ENCODE results near the gene EBLN2. TPM values are rescaled to one million over a fixed set of nuclear protein-coding genes. Genes with fewer than 3 reads are reported as not detected.
"Not testable (repeated sequence)": the region's sequence is repeated elsewhere in the genome, so short reads cannot be mapped to it uniquely, and the experiment has no call there.

The EBLN2 gene
- total and polyA plus RNA-seq, 2 experiments from 2014 or later: 4.8 to 5.1 TPM

DNA sequence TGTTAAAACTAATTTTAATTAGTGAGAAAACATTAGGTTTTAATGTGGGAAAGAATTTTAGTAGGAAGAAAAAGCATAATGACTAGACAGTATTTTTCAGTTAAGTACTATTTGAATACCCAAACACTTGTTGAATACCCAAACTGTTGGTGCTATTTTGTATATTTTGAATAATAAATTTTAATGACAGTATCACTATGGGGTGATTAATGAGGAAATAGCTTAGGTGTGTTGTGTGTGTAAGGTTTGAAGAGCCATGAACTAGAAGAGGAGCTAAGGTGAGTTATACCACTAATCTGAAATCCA lies 4.7 kb upstream of the EBLN2 start:
- no peaks in the 10 kb centered on the region for H3K36me3 ChIP-seq

DNA sequence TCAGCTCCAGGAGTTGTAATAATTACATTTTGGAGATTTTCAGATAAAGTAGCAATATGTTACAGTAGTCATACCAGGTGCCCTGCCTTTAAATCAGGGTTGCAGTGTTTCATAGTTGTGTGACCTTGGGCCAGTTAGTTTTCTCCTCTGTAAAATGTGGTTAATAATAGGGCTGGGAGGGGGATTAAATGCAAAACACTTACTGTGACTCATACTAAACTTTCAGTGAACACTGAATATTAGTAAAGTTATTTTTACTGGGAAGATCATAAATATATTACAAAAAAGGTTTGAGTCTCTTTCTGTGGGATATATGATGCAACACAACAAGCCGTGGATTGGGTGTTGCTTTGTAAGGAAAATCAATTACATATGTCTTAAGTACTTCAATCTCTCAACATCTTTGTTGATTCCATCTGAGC lies 1.1 kb upstream of the EBLN2 start:
- no peak for DNase-seq (ENCODE audit: low read depth in 1 of 2, low spot score in 1 of 2)
- H3K27ac ChIP-seq: no peak overlapping the region

More for the DNA sequence above, 4.7 kb upstream of the EBLN2 start:
- TF ChIP-seq, protein P1, sequence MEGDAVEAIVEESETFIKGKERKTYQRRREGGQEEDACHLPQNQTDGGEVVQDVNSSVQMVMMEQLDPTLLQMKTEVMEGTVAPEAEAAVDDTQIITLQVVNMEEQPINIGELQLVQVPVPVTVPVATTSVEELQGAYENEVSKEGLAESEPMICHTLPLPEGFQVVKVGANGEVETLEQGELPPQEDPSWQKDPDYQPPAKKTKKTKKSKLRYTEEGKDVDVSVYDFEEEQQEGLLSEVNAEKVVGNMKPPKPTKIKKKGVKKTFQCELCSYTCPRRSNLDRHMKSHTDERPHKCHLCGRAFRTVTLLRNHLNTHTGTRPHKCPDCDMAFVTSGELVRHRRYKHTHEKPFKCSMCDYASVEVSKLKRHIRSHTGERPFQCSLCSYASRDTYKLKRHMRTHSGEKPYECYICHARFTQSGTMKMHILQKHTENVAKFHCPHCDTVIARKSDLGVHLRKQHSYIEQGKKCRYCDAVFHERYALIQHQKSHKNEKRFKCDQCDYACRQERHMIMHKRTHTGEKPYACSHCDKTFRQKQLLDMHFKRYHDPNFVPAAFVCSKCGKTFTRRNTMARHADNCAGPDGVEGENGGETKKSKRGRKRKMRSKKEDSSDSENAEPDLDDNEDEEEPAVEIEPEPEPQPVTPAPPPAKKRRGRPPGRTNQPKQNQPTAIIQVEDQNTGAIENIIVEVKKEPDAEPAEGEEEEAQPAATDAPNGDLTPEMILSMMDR (IDR thresholded peaks at IDR 0.05; ENCODE audit: low read depth, low read length): no peak
- Histone ChIP-seq H3K4me3 (no peak overlapping the region), H3K27me3 (no peaks in the 10 kb centered on the region), H3K27ac (peak overlapping the region; percentile 4), H3K4me1 (ENCODE audit: low read depth) (peaks cover 11% of the 10 kb centered on the region), H3K9me3 (ENCODE audit: low read depth) (no peaks in the 10 kb centered on the region)
- no peak for DNase-seq (ENCODE audit: low read depth in 1 of 2, low spot score in 1 of 2)

DNA sequence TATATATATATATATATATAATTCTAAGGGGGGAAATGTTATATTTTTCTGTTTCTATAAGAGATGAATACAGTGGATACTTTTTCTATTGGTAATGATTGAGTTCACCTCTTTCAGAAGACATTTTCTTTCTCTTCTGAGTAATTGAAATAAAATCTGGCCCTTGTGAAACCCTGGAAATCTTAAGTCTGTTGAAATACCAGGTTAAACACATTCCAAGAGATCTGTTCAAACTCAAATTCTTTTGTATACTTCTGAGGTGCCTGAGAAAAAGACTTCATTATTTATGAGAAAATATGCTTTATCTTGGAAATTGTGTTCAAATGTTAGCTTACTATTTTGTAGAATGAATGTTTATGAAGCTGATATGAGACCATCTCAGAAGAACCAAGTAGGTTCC lies 4.8 kb downstream of the EBLN2 start:
- H3K27me3 ChIP-seq; H3K9me3 ChIP-seq (ENCODE audit: low read depth); H3K27ac ChIP-seq; H3K4me1 ChIP-seq (ENCODE audit: low read depth); H3K4me3 ChIP-seq: not testable (repeated sequence)
- H3K36me3 ChIP-seq: peaks cover 41% of the 10 kb centered on the region
- DNase-seq (ENCODE audit: low read depth in 1 of 2, low spot score in 1 of 2): peak in 1 of 2 donors; percentile 44

More for the DNA sequence above, 1.1 kb upstream of the EBLN2 start:
- TF ChIP-seq, protein P1 (IDR thresholded peaks at IDR 0.05; ENCODE audit: low read depth, low read length): no peak
- Histone ChIP-seq H3K27me3 (no peaks in the 10 kb centered on the region), H3K36me3 (peaks cover 25% of the 10 kb centered on the region), H3K9me3 (ENCODE audit: low read depth) (no peaks in the 10 kb centered on the region), H3K4me1 (ENCODE audit: low read depth) (peaks cover 14% of the 10 kb centered on the region), H3K4me3 (no peak overlapping the region)

DNA sequence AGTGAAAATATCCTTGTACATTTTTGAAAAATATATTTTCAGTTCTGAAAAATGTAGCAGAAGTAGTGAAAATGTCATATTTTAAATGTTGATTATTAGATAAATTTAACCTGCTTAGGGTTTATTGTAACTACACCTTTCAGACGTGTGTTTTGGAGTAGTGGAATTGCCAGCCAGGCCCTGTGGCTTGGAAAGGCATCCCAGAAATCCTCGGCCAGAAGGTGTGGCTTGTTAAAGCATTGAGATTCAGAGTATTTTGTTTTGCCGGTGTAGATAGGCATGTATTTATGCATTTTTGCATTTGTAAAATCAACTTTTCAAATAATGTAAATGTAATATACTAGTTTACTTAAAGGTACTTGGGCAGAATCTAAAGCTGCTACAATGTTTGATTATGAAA lies 7.0 kb downstream of the EBLN2 start:
- Histone ChIP-seq H3K9me3 (ENCODE audit: low read depth) (no peaks in the 10 kb centered on the region), H3K27me3 (no peaks in the 10 kb centered on the region), H3K27ac (no peak overlapping the region), H3K4me3 (no peak overlapping the region), H3K4me1 (ENCODE audit: low read depth) (peaks cover 4% of the 10 kb centered on the region), H3K36me3 (peaks cover 30% of the 10 kb centered on the region)
- DNase-seq (ENCODE audit: low read depth in 1 of 2, low spot score in 1 of 2): no peak
- TF ChIP-seq, protein P1 (IDR thresholded peaks at IDR 0.05; ENCODE audit: low read depth, low read length): no peak

DNA sequence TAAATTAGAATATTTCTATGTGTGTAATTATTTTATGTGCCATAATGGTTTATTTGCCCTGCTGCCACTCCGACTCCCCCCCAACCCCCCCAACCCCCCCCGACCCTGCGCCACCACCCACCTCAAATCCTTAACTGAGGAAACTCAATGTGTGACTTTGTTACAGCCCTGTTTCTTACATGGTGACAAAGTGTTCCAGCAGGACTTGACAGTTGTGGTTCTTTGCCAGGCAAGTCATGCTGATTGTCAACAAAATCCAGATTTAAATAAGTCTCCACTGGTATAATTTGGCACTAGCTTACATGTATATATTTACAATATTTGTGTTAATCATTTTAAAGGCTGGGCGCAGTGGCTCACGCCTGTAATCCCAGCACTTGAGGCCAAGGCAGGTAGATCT lies 7.7 kb downstream of the EBLN2 start:
- TF ChIP-seq, protein P1 (IDR thresholded peaks at IDR 0.05; ENCODE audit: low read depth, low read length): no peak
- no peaks in the 10 kb centered on the region for H3K9me3 ChIP-seq (ENCODE audit: low read depth)

DNA sequence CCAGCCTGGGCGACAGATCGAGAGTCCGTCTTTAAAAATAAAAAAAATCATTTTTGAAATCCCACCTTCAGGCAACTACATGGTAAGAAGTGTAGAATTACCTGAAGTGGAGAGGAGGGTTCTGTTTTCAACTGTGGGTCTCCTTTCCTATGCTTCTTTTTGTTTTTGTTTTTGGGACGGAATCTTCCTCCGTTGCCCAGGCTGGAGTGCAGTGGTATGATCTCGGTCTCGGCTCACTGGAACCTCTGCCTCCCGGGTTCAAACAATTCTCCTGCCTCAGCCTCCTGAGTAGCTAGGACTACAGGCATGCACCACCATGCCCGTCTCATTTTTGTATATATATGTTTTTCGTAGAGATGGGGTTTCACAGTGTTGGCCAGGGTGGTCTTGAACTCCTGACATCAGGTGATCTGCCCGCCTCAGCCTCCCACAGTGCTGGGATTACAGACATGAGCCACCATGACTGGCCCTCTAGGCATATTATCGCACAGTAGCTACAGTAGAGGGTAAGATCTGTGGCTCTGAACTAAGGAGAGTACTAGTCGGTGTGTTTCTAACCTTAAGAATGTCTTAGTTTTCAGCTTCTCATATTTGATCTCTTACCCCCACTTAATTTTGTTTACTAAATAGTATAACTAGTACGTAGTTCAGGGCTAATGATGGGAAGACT lies 8.5 kb downstream of the EBLN2 start:
- no peak for DNase-seq (ENCODE audit: low read depth in 1 of 2, low spot score in 1 of 2)
- Histone ChIP-seq H3K36me3 (peaks cover 19% of the 10 kb centered on the region), H3K27ac (no peak overlapping the region), H3K4me1 (ENCODE audit: low read depth) (peaks cover 6% of the 10 kb centered on the region), H3K4me3 (no peak overlapping the region), H3K9me3 (ENCODE audit: low read depth) (no peaks in the 10 kb centered on the region), H3K27me3 (no peaks in the 10 kb centered on the region)
- TF ChIP-seq, protein P1 (IDR thresholded peaks at IDR 0.05; ENCODE audit: low read depth, low read length): no peak

More for the DNA sequence above, 7.7 kb downstream of the EBLN2 start:
- no peak for DNase-seq (ENCODE audit: low read depth in 1 of 2, low spot score in 1 of 2)
- Histone ChIP-seq H3K27ac (no peak overlapping the region), H3K4me1 (ENCODE audit: low read depth) (peaks cover 6% of the 10 kb centered on the region), H3K27me3 (no peaks in the 10 kb centered on the region), H3K36me3 (peaks cover 25% of the 10 kb centered on the region), H3K4me3 (no peak overlapping the region)
